Measurements from ENCODE around the gene ATP6AP2.

ATP6AP2 gene

GRCh38 chrX:40644176-40644575 is 63.4 kb downstream of the ATP6AP2 start:
- DNase-seq (ENCODE audit: low read depth, low spot score): no peak

- DNase-seq (ENCODE audit: low read depth, low spot score): peak; percentile 77
Measured at GRCh38 chrX:40644821-40645358, 64.1 kb downstream of the ATP6AP2 start.

- DNase-seq (ENCODE audit: low read depth, low spot score): peak; percentile 33
Measured at GRCh38 chrX:40646489-40647306, 65.9 kb downstream of the ATP6AP2 start.

DNA sequence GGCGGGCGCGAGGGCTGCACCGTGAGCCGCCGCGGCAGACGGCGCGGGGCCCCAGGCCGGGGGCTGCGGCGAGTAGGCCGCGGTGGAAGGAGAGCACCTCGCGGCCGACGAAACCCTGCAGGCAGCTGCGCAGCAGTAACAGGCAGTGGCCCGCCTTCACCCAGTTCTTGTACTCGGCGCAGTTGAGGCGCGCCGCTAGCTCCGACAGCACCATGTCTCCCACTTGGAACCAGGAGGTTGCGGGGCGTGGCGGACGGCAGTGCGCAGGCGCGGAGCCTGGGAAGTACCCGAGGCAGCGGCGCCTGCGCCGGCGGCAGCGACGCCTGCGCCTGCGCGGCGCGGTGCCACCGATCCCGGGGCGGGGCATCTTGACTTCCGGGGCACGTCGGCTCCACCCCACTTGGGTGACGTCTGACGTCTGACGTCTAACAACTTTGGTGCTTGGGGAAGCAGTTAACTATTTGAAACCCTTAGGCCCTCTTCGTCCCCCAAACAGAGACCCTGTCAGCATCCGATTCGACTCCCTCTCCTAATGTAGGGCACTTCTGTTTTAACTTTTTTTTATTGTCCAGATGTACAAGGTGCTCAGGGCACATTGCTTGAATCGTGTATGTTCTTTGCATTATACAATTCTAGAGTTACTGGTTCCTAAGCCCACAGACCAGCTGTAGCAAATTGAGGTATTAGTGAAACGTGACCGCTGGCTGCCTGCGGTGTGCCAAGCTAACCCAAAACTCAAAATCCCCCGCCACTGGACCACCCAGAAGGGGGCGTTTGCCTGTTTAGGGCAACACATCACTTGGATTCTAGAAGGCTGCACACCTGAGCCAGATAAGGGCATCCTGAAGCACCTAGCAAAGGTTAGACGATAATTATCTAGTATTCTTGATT is 66.8 kb downstream of the ATP6AP2 start, which contains the start of gene CXorf38:
TSS of gene CXorf38 (minus strand) at position 255 of the 891 bp plus-strand sequence. CDS start at position 214, 41 bp downstream.
- peak; percentile 97 for DNase-seq (ENCODE audit: low read depth, low spot score)

GRCh38 chrX:40651620-40652223 is 71.0 kb downstream of the ATP6AP2 start:
- peak; percentile 82 for DNase-seq (ENCODE audit: low read depth, low spot score)

DNA sequence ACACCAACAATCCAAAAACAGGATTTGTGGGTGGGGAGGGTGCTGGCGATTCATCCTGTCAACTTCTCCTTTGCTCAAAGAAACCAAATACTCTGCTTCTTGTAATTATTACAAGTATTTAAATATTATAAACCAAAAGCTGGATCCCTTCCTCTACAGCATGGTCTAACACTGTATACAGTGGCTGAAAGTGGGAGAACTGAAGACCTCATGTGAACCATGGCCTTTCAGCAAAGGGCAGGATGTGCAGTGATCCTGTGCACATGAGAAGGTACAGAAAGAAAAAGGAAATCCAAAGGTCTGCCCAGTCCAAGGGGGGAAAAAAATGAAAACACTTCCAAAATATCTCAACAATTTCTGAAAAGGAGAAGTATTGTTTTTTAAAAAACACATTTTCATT is 71.9 kb downstream of the ATP6AP2 start:
- DNase-seq (ENCODE audit: low read depth, low spot score): no peak

- DNase-seq (ENCODE audit: low read depth, low spot score): no peak
Measured at GRCh38 chrX:40653535-40653934, 72.8 kb downstream of the ATP6AP2 start.

Measured in astrocyte of the hippocampus (primary cell).